Nucleus accumbens (tissue), 56 donors: ENCODE measurements around the gene HNMT.
A peak's percentile ranks its signal among the peaks of the same experiment; 100 is the strongest.

Experiments used
- DNase-seq, 56 donors: peaks; one replicate each; lab custom pipeline; 2025; lab: John Stamatoyannopoulos, UW

The HNMT gene

DNA sequence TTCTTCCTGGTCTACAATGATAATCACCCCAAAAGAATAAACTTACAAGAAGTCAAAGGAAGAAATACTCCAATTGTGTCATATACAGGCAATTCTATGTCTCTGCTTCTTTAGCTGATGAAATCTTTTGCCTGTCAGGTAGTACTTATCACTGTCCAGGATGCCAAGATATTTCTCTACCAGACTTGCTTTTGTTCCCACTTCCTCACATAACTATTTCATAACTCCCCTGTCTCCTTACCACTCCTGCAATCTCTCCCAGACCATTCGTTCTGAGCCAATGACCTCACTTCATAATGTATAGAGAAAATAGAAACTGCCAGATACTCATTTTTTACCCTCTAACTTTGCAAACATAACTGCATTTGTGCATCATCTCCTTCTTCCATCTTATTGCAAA, 39.1 kb downstream of the HNMT start:
- no peak for DNase-seq

DNA sequence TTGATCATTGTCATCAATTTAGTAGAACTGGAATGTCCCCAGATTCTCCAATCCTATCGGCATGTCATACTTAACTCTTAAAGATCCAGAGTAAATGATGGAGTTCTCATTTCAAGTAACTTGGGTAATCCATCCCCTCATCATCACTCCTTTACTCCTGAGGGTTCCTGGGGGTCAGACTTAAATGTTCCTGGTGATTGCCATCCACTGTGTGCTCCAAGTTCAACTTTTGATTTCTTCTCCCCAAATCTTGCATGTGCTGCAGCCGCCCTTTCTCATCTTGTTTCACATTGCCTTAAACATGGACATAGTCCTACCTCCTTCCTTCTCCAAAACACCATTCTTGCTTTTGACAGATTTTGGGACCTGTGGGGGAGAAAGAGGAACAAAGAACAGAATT, 43.2 kb downstream of the HNMT start:
- no peak for DNase-seq

DNA sequence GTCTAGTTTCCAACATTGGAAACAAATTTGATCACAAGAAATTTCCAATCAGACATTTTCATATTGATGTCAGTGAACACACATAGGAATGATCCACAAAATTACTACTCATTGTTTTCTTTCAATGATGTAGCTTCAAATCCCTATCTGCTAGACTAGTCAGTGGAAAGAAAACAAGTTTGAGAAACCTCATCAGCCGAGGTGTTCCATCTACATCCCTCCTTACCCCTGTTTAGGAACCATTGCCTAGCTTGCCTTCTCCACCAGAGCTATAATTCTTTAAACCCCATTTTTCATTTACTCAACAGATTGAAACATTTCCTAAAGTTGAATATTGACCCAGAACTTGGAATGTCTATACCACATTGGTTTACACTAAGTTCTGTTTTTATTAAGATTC, 45.3 kb downstream of the HNMT start:
- DNase-seq, result no peak

GRCh38 chr2:138010890-138011289, 46.6 kb downstream of the HNMT start:
- no peak for DNase-seq

DNA sequence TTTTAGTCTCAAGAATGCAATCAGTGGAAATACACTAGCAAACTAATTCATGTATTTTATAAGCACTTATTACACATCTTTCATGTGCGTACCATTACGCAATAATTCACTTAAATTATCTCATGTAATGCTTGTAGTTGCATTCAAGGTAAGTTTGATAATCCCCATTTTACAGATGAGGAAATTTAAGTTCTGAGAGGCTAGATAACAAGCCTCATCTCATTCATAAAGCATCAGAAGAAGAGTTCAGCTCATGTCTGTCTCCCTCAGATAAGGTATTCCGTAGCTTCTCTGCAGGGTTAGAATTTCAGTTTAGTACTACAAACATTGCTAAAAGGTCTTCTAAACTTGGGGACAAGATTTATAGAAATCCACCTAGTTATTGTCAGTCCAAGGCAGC, 47.8 kb downstream of the HNMT start:
- DNase-seq, result no peak

GRCh38 chr2:138012968-138013367, 48.7 kb downstream of the HNMT start:
- DNase-seq, result no peak

DNA sequence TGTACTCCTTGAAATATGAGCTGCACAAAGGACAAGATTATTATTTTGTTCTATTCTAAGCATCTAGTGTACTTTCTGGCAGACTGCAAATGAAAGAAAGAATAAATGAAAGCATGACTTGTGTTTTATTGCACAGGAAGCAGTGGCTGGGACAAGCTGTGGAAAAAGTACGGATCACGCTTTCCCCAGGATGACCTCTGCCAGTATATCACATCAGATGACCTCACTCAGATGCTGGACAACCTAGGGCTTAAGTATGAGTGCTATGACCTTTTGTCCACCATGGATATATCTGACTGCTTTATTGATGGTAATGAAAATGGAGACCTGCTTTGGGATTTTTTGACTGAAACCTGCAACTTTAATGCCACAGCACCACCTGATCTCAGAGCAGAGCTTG, 49.4 kb downstream of the HNMT start:
- no peak for DNase-seq

DNA sequence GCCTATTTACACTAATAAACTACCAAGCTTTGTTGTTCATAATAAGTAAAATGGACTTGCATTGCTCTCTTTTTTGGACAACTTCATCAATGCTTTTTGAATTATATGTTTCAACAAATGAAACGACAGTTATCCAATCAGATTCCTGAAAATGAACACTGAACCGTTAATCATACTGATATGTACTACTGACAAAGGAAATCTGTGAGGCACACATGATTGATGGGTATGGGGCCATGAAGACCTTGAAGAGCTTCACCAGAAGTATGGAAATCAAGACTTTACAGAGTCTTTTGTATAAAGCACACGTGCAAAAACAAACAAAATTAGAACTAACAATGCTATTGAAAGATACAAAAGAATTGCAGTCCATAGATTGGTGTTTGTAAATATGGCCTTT, 51.2 kb downstream of the HNMT start:
- no peak for DNase-seq

DNA sequence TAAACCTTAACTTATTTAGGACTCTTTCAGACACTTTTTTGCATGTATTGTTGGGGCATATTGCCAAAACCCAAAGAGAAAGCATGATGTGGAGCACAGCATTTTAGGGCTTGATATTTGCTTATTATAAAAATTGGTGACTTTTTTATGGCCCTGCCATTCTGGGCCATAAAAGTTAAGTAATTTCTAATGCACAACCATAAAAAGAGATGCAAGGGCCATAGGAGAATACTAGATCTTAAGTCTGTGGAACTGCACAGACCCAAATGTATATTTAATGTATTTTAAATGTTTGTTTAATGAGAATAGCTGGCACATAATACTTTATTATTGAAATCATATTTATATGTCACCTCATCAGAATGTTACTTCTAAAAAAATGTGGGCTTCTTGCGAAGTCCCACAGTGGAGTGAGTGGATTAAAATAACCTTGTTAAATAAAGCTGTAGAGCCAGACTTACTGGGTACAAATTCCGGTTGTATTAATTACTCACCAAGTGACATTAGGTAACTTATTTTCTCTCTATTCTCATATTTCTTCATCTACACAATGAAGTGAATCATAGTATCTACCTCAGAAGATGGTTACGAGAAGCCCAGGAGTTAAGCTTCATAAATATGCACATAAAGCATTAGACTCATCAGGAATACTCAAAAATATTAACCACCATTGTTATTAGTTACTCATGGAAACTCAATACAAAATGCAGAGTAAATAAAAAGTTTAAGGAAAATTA, 52.2 kb downstream of the HNMT start:
- DNase-seq, result no peak

DNA sequence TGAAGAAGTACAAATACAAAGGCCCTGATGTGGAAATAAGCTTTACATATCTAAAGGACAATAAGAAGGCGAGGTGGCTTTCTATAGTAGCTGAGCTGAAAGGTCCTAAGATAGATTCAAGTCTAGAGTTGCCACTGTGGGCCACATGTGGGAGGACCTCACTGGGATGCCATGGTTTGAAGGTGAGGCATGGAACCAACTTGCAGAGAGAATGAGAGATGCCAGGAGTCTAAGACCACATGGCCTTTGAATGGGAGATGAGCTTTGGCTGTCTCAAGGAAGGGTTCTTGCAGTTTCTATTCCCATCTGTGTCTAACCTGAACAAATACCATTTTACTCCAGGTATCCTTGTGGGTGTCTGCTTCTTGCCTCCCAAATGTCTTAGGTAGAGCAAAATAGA, 53.6 kb downstream of the HNMT start:
- DNase-seq, result no peak

GRCh38 chr2:138018866-138019688, 54.8 kb downstream of the HNMT start:
- DNase-seq, result no peak

- no peak for DNase-seq
These were observed 56.2 kb downstream of the HNMT start for GRCh38 chr2:138020432-138020831.

DNA sequence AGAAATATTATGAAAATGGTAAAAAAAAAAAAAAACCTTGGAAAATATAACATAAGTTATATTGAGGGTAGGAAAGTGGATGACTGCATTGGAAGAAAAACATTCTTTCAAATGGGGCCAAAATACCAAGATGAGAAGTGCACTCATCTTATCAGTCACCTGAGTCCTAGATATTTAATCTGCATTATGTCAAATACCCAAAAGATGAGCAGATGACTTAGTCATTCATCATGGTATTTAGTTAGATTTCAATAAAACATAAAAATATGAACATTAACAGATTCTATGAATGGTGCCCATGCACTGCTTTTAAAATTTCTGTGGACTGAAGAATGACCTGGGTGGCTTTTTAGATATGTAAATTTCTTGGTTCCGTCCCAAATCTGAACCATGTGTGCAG, 56.9 kb downstream of the HNMT start:
- DNase-seq, result no peak

DNA sequence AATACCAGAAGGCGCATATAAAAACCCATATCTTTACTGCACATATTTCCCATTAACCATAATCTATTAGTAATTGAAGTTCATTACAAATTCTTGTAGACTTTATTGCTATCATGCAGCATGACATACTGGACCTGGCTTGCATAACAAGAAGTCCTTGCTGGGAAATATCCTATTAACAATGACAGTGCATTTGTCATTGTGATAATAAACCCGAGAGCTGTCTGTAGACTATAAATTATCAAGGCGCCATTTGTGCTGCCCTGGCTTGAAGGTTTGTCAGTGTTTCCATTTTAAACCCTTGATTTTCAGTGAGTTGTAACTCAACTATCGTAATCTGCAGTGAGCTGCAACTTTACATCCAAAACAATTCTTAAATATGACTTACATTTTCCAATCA, 59.0 kb downstream of the HNMT start:
- no peak for DNase-seq

DNA sequence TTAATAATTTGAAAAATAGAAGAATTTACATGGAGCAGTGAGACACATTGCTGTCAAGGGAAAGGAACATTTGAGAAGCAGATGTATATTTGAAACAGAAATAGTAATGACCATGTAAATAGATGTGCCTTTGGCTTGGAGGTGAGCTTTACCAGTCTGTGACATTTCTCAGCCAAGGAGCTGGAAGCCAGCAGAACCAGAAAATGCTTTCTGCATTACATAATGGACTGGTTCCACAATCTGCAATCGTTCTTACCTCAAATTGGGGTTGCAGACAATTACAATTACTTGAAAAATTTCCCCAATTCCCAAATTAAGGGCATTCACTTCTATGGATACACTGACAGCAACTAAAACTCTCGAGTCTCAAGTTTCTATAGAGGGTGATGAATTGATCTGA, 59.7 kb downstream of the HNMT start:
- DNase-seq, result no peak

GRCh38 chr2:138026111-138027020, 62.1 kb downstream of the HNMT start:
- no peak for DNase-seq

DNA sequence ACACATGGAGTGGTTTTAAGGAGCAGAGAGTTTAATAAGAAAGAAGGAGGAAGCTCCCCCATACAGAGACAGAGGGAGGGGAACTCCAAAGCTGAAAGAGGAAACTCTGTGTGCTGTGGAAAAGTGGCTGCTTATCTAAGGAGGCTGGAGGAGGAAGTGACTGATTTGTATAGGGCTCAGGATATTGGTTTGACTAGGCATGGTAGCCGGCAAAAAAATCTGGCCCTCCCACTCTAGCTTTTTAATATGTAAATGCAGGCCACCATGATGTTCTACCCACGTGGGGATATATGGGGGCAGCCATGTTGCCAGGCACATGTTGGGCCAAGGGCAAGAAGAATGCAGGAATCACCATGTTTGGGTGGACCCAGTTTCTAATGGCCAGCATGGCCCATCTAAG, 64.3 kb downstream of the HNMT start:
- peak in 4 of 56 donors; percentile 1 to 5 (median 2) for DNase-seq

- DNase-seq, result no peak
These were observed 65.0 kb downstream of the HNMT start for GRCh38 chr2:138029276-138029675.

GRCh38 chr2:138030459-138030858, 66.2 kb downstream of the HNMT start:
- DNase-seq, result no peak

GRCh38 chr2:138032334-138032733, 68.1 kb downstream of the HNMT start:
- DNase-seq, result no peak

GRCh38 chr2:138034536-138034935, 70.3 kb downstream of the HNMT start:
- DNase-seq, result no peak
